ENCODE results near the gene DOCK4.

GRCh38 chr7:111903016-111903415, 303.2 kb downstream of the DOCK4 start:
- TF ChIP-seq CTCF (IDR thresholded peaks at IDR 0.05; ENCODE audit: insufficient read depth, low read length, poor library complexity, severe bottlenecking) (no peak), EZH2phosphoT487 (conservative IDR thresholded peaks at IDR 0.05; ENCODE audit: low read length) (no peak)
